H1 (cell line): ENCODE results near the gene RNF126. TPM values are rescaled to one million over a fixed set of nuclear protein-coding genes. Genes with fewer than 3 reads are reported as not detected.
A peak's percentile ranks its signal among the peaks of the same experiment; 100 is the strongest.

ENCODE experiments used
- ATF2 ChIP-seq: IDR thresholded peaks from 2 replicates; pipeline ENCODE4 v1.6.1; 2012; ENCODE audit warnings: low read length, inconsistent platforms
- BRCA1 ChIP-seq: IDR thresholded peaks from 2 replicates; pipeline ENCODE4 v1.6.1; 2012; ENCODE audit warnings: low read depth, low read length, improper control_type of control experiment
- CHD1 ChIP-seq: IDR thresholded peaks from 2 replicates; pipeline ENCODE4 v1.6.1; 2012; ENCODE audit warnings: low read depth, low read length, improper control_type of control experiment
- HDAC6 ChIP-seq: IDR thresholded peaks from one replicate; pipeline ENCODE4 v1.7.1; 2012; ENCODE audit warnings: low read depth, mild to moderate bottlenecking, inconsistent platforms, low read length, moderate library complexity
- JUN ChIP-seq: IDR thresholded peaks from 2 replicates; pipeline ENCODE4 v1.6.1; 2011; ENCODE audit warnings: low read depth, mild to moderate bottlenecking, improper control_type of control experiment, low read length
- KDM1A ChIP-seq: fragments of 200-600, 300-600 bp; sonication (generic); IDR thresholded peaks from 2 replicates; pipeline ENCODE4 v1.7.1; 2016; ENCODE audit warnings: mild to moderate bottlenecking, low read length, borderline replicate concordance
- NRF1 ChIP-seq: IDR thresholded peaks from 2 replicates; pipeline ENCODE4 v1.6.1; 2011; ENCODE audit warnings: mild to moderate bottlenecking, low read depth, low read length, improper control_type of control experiment
- POU5F1 ChIP-seq: IDR thresholded peaks from 2 replicates; pipeline ENCODE4 v1.6.1; 2011; ENCODE audit warnings: low read depth, mild to moderate bottlenecking, low read length, moderate library complexity
- RAD21 ChIP-seq, 2 experiments: IDR thresholded peaks in 1 of 2; conservative IDR thresholded peaks in 1 of 2; 2 replicates each; pipeline ENCODE4 v1.6.1; 2011; ENCODE audit warnings: low read depth in 2 of 2, low read length in 2 of 2, improper control_type of control experiment in 1 of 2, inconsistent platforms in 1 of 2, mild to moderate bottlenecking in 1 of 2, moderate library complexity in 1 of 2
- RFX5 ChIP-seq: IDR thresholded peaks from 2 replicates; pipeline ENCODE4 v1.6.1; 2011; ENCODE audit warnings: low read depth, low read length, improper control_type of control experiment, borderline replicate concordance
- RNF2 ChIP-seq: fragments of 200-900, 300-1000 bp; sonication (generic); IDR thresholded peaks from 2 replicates; pipeline ENCODE4 v1.7.1; 2016; ENCODE audit warnings: borderline replicate concordance, low read depth, mild to moderate bottlenecking, antibody characterized with exemption, low read length; ENCODE audit not compliant: poor library complexity, severe bottlenecking; ENCODE audit errors: missing control alignments
- SUZ12 ChIP-seq: fragments of 200-600 bp; sonication (generic); IDR thresholded peaks from 2 replicates; pipeline ENCODE4 v1.6.1; 2012; ENCODE audit warnings: mild to moderate bottlenecking, inconsistent platforms, low read length, moderate library complexity, mixed read lengths
- TEAD4 ChIP-seq: IDR thresholded peaks from 2 replicates; pipeline ENCODE4 v1.6.1; 2012; ENCODE audit warnings: low read depth, low read length, inconsistent platforms, mixed read lengths
- YY1 ChIP-seq: IDR thresholded peaks from 2 replicates; pipeline ENCODE4 v1.6.1; 2011; ENCODE audit warnings: low read depth, mild to moderate bottlenecking, low read length
- ZNF274 ChIP-seq: IDR thresholded peaks from 2 replicates; pipeline ENCODE4 v1.7.0; 2012; ENCODE audit warnings: low read length, borderline replicate concordance; ENCODE audit errors: extremely low read depth
- polyA plus RNA-seq, 7 experiments: library from polyadenylated mRNA; depleted of rRNA in 3 of 7; stranded (reverse) in 5 of 7; unstranded in 2 of 7; fragments of >200 nt in 5 of 7; fragments of 200-250 nt in 2 of 7; gene quantifications; 1 replicate in 5 of 7; 2 replicates in 1 of 7; 4 replicates in 1 of 7; pipeline versions ENCODE4 v1.2.1 to v1.2.3, GENCODE V29; 2011 to 2013; ENCODE audit warnings: missing spikeins in 2 of 7, mixed read lengths in 2 of 7
- total RNA-seq: library from RNA; stranded (reverse); fragmentation: NEBNext Ultra II Directional; extraction: Animal tissue kit (Norgen Biotek cat#: 25700); gene quantifications from 2 replicates; pipeline ENCODE4 v1.2.1, GENCODE V29; 2021
- TF ChIP-seq, protein P1 (sequence below): IDR thresholded peaks from 2 replicates; pipeline ENCODE4 v1.6.1; 2012; ENCODE audit warnings: inconsistent platforms
- TF ChIP-seq, protein P2 (sequence below), 3 experiments: IDR thresholded peaks; 1 replicate in 2 of 3; 2 replicates in 1 of 3; pipeline versions ENCODE4 v1.5.1 to v1.6.1; 2011; ENCODE audit warnings: low read length in 3 of 3, mild to moderate bottlenecking in 3 of 3, inconsistent platforms in 2 of 3, low read depth in 1 of 3, moderate library complexity in 1 of 3; ENCODE audit not compliant: insufficient read depth in 1 of 3; ENCODE audit errors: control extremely low read depth in 1 of 3
- TF ChIP-seq, protein P3 (sequence below): IDR thresholded peaks from 2 replicates; pipeline ENCODE4 v1.6.1; 2011; ENCODE audit warnings: low read depth, mild to moderate bottlenecking, low read length; ENCODE audit not compliant: insufficient read depth

RNF126 gene
- total and polyA plus RNA-seq, 2 of the 8 experiments (the other 6 are each of a cell fraction or from before 2014, with no cell fraction given) = 21.8 to 68.0 TPM

- TF ChIP-seq NRF1 = 0 out of 2 replicates have a peak, but pooled peaks have one; percentile 6
- no peak for TF ChIP-seq TEAD4
- TF ChIP-seq, protein P1, sequence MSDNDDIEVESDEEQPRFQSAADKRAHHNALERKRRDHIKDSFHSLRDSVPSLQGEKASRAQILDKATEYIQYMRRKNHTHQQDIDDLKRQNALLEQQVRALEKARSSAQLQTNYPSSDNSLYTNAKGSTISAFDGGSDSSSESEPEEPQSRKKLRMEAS = peak; percentile 11; the same call in 1 of the 2 replicates
- TF ChIP-seq JUN = no peak
- TF ChIP-seq RNF2 = no peak
- TF ChIP-seq RAD21 (IDR thresholded peaks at IDR 0.05 in 1 of 2, conservative IDR thresholded peaks at IDR 0.05 in 1 of 2; ENCODE audit: low read depth in 2 of 2, low read length in 2 of 2) = peak in 1 of 2 experiments; percentile 37; a peak in 1 of 4 replicates
- no peak for TF ChIP-seq CHD1
- TF ChIP-seq ATF2 = no peak
- TF ChIP-seq, protein P2, sequence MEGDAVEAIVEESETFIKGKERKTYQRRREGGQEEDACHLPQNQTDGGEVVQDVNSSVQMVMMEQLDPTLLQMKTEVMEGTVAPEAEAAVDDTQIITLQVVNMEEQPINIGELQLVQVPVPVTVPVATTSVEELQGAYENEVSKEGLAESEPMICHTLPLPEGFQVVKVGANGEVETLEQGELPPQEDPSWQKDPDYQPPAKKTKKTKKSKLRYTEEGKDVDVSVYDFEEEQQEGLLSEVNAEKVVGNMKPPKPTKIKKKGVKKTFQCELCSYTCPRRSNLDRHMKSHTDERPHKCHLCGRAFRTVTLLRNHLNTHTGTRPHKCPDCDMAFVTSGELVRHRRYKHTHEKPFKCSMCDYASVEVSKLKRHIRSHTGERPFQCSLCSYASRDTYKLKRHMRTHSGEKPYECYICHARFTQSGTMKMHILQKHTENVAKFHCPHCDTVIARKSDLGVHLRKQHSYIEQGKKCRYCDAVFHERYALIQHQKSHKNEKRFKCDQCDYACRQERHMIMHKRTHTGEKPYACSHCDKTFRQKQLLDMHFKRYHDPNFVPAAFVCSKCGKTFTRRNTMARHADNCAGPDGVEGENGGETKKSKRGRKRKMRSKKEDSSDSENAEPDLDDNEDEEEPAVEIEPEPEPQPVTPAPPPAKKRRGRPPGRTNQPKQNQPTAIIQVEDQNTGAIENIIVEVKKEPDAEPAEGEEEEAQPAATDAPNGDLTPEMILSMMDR (IDR thresholded peaks at IDR 0.05; ENCODE audit: control extremely low read depth in 1 of 3, insufficient read depth in 1 of 3, low read depth in 1 of 3, low read length in 3 of 3) = peak; percentile 37 to 54 (median 54)
- TF ChIP-seq POU5F1 = no peak
- TF ChIP-seq RFX5 = no peak
- TF ChIP-seq, protein P3, sequence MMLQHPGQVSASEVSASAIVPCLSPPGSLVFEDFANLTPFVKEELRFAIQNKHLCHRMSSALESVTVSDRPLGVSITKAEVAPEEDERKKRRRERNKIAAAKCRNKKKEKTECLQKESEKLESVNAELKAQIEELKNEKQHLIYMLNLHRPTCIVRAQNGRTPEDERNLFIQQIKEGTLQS = 0 out of 2 replicates have a peak, but pooled peaks have one; percentile 33
- no peak for TF ChIP-seq BRCA1
- no peak for TF ChIP-seq ZNF274
- TF ChIP-seq SUZ12 = no peak
- TF ChIP-seq HDAC6 = no peak
- TF ChIP-seq KDM1A = no peak
- TF ChIP-seq YY1 = no peak
These were observed 17.4 kb upstream of the RNF126 start (continued) for GRCh38 chr19:680287-681028.
